OCI-LY1 (cell line): ENCODE data around the gene ITGA7.

ENCODE experiments used
- H2AFZ ChIP-seq: fragments of 200-600 bp; sonication (generic), shearing (Covaris generic); 2 replicates; pipeline ENCODE4 v1.6.0; 2014; ENCODE audit warnings: antibody characterized with exemption, mild to moderate bottlenecking, low read length
- H3F3A ChIP-seq: fragments of 200-600 bp; sonication (generic), shearing (Covaris generic); 2 replicates; pipeline ENCODE4 v1.6.0; 2014; ENCODE audit warnings: mild to moderate bottlenecking, antibody characterized with exemption, low read length, moderate library complexity; ENCODE audit not compliant: insufficient read depth
- H3K27ac ChIP-seq: fragments of 200-600 bp; sonication (generic); 2 replicates; pipeline ENCODE4 v1.5.1; 2014; ENCODE audit warnings: low read length, mixed run types, mild to moderate bottlenecking, low read depth; ENCODE audit not compliant: poor library complexity, severe bottlenecking
- H3K27me3 ChIP-seq: fragments of 200-600 bp; sonication (generic); 2 replicates; pipeline ENCODE4 v1.6.0; 2014; ENCODE audit warnings: antibody characterized with exemption, mild to moderate bottlenecking, low read length, moderate library complexity; ENCODE audit not compliant: insufficient read depth
- H3K36me3 ChIP-seq: fragments of 200-600 bp; sonication (generic); 2 replicates; pipeline ENCODE4 v1.6.1; 2014; ENCODE audit warnings: mild to moderate bottlenecking, antibody characterized with exemption, low read length, moderate library complexity, mixed read lengths; ENCODE audit not compliant: insufficient read depth
- H3K4me1 ChIP-seq: fragments of 200-600 bp; sonication (generic); 2 replicates; pipeline ENCODE4 v1.5.1; 2014; ENCODE audit warnings: mild to moderate bottlenecking, low read length, moderate library complexity; ENCODE audit not compliant: insufficient read depth, severe bottlenecking
- H3K4me2 ChIP-seq: fragments of 200-600 bp; sonication (generic), shearing (Covaris generic); 2 replicates; pipeline ENCODE4 v1.6.1; 2014; ENCODE audit warnings: low read length
- H3K4me3 ChIP-seq: fragments of 200-600 bp; sonication (generic); 2 replicates; pipeline ENCODE4 v1.5.1; 2014; ENCODE audit warnings: low read length, low read depth, mild to moderate bottlenecking, mixed read lengths; ENCODE audit not compliant: poor library complexity, severe bottlenecking
- H3K79me2 ChIP-seq: fragments of 200-600 bp; shearing (Covaris generic); 2 replicates; pipeline ENCODE4 v1.6.1; 2016; ENCODE audit warnings: mixed run types, low read length, mixed read lengths; ENCODE audit not compliant: insufficient read depth
- H3K9ac ChIP-seq: fragments of 200-600 bp; sonication (generic), shearing (Covaris generic); 2 replicates; pipeline ENCODE4 v1.6.1; 2014; ENCODE audit warnings: mild to moderate bottlenecking, low read length, mixed read lengths
- H3K9me2 ChIP-seq: fragments of 200-600 bp; sonication (generic), shearing (Covaris generic); 2 replicates; pipeline ENCODE4 v1.6.1; 2014; ENCODE audit warnings: low read depth, mild to moderate bottlenecking, low read length, mixed read lengths
- H3K9me3 ChIP-seq: fragments of 200-600 bp; shearing (Covaris generic); 2 replicates; pipeline ENCODE4 v1.6.1; 2014; ENCODE audit warnings: low read length, mixed read lengths
- H4K20me1 ChIP-seq: fragments of 200-600 bp; sonication (generic), shearing (Covaris generic); 2 replicates; pipeline ENCODE4 v1.6.0; 2016; ENCODE audit warnings: mild to moderate bottlenecking, low read length; ENCODE audit not compliant: insufficient read depth
- EZH2 ChIP-seq: fragments of 200-600 bp; sonication (generic), shearing (Covaris generic); IDR thresholded peaks from 2 replicates; pipeline ENCODE4 v1.8.0; 2017; ENCODE audit warnings: borderline replicate concordance, mixed run types, mild to moderate bottlenecking, antibody characterized with exemption, low read length, moderate library complexity, mixed read lengths
- TF ChIP-seq, protein P1 (sequence below): fragments of 200-600 bp; sonication (generic), shearing (Covaris generic); IDR thresholded peaks from 2 replicates; pipeline ENCODE4 v1.5.1; 2017; ENCODE audit warnings: mild to moderate bottlenecking, antibody characterized with exemption, low read length, moderate library complexity, mixed read lengths

Gene ITGA7

GRCh38 chr12:55688716-55689655 lies 18.7 kb downstream of the ITGA7 start:
- Histone ChIP-seq H2AFZ (no peak overlapping the region), H3K27ac (no peak overlapping the region), H3K9ac (no peak overlapping the region), H3K4me3 (no peak overlapping the region), H4K20me1 (no peaks in the 10 kb centered on the region), H3K79me2 (no peaks in the 10 kb centered on the region), H3K4me2 (no peak overlapping the region), H3K9me3 (no peaks in the 10 kb centered on the region), H3F3A (no peaks in the 10 kb centered on the region), H3K27me3 (peaks cover 15% of the 10 kb centered on the region; the same call in 1 of the 2 replicates), H3K36me3 (no peaks in the 10 kb centered on the region), H3K4me1 (no peaks in the 10 kb centered on the region), H3K9me2 (no peaks in the 10 kb centered on the region)
- TF ChIP-seq, protein P1, sequence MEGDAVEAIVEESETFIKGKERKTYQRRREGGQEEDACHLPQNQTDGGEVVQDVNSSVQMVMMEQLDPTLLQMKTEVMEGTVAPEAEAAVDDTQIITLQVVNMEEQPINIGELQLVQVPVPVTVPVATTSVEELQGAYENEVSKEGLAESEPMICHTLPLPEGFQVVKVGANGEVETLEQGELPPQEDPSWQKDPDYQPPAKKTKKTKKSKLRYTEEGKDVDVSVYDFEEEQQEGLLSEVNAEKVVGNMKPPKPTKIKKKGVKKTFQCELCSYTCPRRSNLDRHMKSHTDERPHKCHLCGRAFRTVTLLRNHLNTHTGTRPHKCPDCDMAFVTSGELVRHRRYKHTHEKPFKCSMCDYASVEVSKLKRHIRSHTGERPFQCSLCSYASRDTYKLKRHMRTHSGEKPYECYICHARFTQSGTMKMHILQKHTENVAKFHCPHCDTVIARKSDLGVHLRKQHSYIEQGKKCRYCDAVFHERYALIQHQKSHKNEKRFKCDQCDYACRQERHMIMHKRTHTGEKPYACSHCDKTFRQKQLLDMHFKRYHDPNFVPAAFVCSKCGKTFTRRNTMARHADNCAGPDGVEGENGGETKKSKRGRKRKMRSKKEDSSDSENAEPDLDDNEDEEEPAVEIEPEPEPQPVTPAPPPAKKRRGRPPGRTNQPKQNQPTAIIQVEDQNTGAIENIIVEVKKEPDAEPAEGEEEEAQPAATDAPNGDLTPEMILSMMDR, result no peak
- no peak for TF ChIP-seq EZH2

GRCh38 chr12:55687746-55688145 lies 20.0 kb downstream of the ITGA7 start:
- H3K4me2 ChIP-seq, result no peak overlapping the region
- no peaks in the 10 kb centered on the region for H3K9me3 ChIP-seq

DNA sequence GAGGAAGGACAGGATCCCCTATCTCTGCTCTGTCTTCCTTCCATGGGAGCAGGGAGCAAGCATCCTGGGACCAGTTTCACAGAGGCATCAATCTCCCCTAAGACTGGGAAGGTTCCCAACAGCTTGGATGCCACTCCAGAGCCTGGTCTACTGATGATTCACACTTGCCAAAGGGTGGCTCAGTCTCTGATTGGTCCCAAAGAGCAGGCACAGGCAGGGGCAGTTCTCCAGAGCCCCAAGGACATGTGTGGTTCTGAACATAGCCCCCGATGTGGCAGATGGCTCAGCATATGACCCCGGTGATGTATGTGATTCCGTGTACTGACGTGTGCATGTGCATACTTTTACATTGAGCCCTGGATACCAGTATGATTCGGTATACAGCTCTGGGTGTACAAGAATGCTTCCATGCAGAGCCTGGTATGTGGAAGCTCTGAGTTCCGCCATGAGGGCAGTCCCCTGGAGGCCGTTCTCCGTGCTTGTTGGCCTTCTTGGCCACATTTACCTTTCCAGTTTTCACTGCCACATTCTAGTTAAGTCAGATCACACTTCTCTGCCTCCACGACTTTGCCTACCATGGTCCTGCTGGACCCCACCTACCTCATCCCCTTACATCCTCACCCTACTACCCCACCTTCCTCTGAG lies 21.2 kb downstream of the ITGA7 start:
- Histone ChIP-seq H3K4me3 (no peak overlapping the region), H3K79me2 (no peaks in the 10 kb centered on the region), H4K20me1 (no peaks in the 10 kb centered on the region), H3K27ac (no peak overlapping the region), H3K36me3 (no peaks in the 10 kb centered on the region), H2AFZ (no peak overlapping the region), H3K27me3 (peaks cover 16% of the 10 kb centered on the region; the same call in 1 of the 2 replicates), H3K4me2 (no peak overlapping the region), H3K4me1 (no peaks in the 10 kb centered on the region), H3K9me2 (no peaks in the 10 kb centered on the region), H3F3A (no peaks in the 10 kb centered on the region), H3K9me3 (no peaks in the 10 kb centered on the region), H3K9ac (no peak overlapping the region)
- TF ChIP-seq, protein P1, result no peak
- no peak for TF ChIP-seq EZH2

More at GRCh38 chr12:55687746-55688145, 20.0 kb downstream of the ITGA7 start:
- H2AFZ ChIP-seq, result no peak overlapping the region
- H3K4me1 ChIP-seq, result no peaks in the 10 kb centered on the region
- peaks cover 20% of the 10 kb centered on the region; the same call in 1 of the 2 replicates for H3K27me3 ChIP-seq
- no peaks in the 10 kb centered on the region for H4K20me1 ChIP-seq
- H3K4me3 ChIP-seq, result no peak overlapping the region
- TF ChIP-seq, protein P1, result no peak
- TF ChIP-seq EZH2, result no peak
- H3K9me2 ChIP-seq, result no peaks in the 10 kb centered on the region
- no peak overlapping the region for H3K9ac ChIP-seq
- H3F3A ChIP-seq, result no peaks in the 10 kb centered on the region
- no peaks in the 10 kb centered on the region for H3K79me2 ChIP-seq
- no peak overlapping the region for H3K27ac ChIP-seq
- no peaks in the 10 kb centered on the region for H3K36me3 ChIP-seq
